IMR-90 (cell line): ENCODE data around the gene FGR.

Experiments
- MAZ ChIP-seq: IDR thresholded peaks from 2 replicates; pipeline ENCODE4 v1.6.1; 2012; ENCODE audit warnings: low read depth, mild to moderate bottlenecking, low read length, improper control_type of control experiment, moderate library complexity, borderline replicate concordance
- TF ChIP-seq, protein P1 (sequence below): fragments of 150-350 bp; IDR thresholded peaks from 2 replicates; pipeline ENCODE4 v1.6.1; 2016; ENCODE audit warnings: low read depth, mild to moderate bottlenecking, low read length, moderate library complexity, borderline replicate concordance

GRCh38 chr1:27581823-27582243 lies 53.2 kb downstream of the FGR start:
- no peak for TF ChIP-seq MAZ
- TF ChIP-seq, protein P1, sequence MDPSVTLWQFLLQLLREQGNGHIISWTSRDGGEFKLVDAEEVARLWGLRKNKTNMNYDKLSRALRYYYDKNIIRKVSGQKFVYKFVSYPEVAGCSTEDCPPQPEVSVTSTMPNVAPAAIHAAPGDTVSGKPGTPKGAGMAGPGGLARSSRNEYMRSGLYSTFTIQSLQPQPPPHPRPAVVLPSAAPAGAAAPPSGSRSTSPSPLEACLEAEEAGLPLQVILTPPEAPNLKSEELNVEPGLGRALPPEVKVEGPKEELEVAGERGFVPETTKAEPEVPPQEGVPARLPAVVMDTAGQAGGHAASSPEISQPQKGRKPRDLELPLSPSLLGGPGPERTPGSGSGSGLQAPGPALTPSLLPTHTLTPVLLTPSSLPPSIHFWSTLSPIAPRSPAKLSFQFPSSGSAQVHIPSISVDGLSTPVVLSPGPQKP, result no peak
